G401 (cell line): ENCODE results near the gene MRPS30. TPM values are rescaled to one million over a fixed set of nuclear protein-coding genes. Genes with fewer than 3 reads are reported as not detected.
"Not testable (repeated sequence)": the region's sequence is repeated elsewhere in the genome, so short reads cannot be mapped to it uniquely, and the experiment has no call there.

ENCODE experiments used
- DNase-seq: peaks from one replicate; pipeline ENCODE4 v3.0.0-alpha.2; 2015; ENCODE audit warnings: low spot score
- in situ Hi-C: cut with HindIII; loops from 2 replicates; pipeline ENCODE4 v1.10.0; 2016; ENCODE audit warnings: low sequenced_read_pairs, mixed read lengths
- total RNA-seq: library from RNA; depleted of rRNA; stranded (reverse); fragments of >200 nt; shearing (Covaris generic); gene quantifications from 2 replicates; pipeline ENCODE4 v1.2.3, GENCODE V29; 2014; rRNA removed

The MRPS30 gene
- total RNA-seq = 38.0 and 42.8 TPM in 2 replicates

DNA sequence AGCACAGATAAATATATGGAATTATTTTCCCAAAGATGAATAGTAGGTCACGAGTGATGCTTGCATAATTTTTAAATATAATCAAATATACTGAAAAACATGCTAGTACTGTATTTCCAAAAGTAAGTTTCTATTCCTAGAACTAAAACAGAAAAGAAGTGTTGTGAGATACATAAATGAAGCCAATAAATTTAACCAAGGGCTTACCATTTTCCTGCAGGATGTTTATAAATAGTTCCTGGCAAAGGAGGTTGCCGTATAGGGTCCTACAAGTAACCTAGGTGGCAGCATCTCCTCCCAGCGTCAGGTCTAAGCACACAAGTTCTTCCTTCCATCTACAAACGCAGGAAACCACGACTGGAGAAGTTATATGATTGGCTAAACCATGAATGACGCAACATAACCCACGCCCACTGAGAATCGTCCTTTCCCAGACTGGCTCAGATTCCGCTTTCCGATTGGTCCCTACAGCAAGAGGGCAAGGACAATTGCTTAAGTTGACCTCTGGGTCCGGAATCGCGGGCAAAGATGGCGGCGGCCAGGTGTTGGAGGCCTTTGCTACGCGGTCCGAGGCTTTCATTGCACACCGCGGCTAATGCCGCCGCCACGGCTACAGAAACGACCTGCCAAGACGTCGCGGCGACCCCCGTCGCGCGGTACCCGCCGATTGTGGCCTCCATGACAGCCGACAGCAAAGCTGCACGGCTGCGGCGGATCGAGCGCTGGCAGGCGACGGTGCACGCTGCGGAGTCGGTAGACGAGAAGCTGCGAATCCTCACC, at the start of gene MRPS30:
MRPS30 (plus strand) TSS at position 513 of the 780 bp plus-strand sequence; CDS start at position 529, 16 bp downstream.
- in situ Hi-C loops = no loop called here
- peak; percentile 100 for DNase-seq

- DNase-seq = no peak
- in situ Hi-C loops = no loop called here
Measured at GRCh38 chr5:44769200-44769876, 39.4 kb upstream of the MRPS30 start.

DNA sequence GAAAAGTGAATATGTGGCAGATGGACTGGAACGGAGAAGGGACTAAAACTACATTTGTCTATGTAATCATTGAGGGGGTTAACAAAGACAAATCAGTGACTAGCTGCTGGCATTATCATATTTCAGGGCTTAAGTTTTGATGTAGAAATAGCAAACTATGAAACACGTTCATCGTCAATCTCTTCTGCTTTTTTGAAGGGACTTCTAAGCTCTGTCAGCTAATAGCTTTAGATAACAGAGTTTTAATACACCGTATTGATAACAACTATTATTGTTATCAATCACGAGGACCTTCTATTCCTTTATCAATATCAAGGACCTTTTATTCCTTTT, 38.9 kb upstream of the MRPS30 start:
- in situ Hi-C loops = no loop called here
- no peak for DNase-seq

DNA sequence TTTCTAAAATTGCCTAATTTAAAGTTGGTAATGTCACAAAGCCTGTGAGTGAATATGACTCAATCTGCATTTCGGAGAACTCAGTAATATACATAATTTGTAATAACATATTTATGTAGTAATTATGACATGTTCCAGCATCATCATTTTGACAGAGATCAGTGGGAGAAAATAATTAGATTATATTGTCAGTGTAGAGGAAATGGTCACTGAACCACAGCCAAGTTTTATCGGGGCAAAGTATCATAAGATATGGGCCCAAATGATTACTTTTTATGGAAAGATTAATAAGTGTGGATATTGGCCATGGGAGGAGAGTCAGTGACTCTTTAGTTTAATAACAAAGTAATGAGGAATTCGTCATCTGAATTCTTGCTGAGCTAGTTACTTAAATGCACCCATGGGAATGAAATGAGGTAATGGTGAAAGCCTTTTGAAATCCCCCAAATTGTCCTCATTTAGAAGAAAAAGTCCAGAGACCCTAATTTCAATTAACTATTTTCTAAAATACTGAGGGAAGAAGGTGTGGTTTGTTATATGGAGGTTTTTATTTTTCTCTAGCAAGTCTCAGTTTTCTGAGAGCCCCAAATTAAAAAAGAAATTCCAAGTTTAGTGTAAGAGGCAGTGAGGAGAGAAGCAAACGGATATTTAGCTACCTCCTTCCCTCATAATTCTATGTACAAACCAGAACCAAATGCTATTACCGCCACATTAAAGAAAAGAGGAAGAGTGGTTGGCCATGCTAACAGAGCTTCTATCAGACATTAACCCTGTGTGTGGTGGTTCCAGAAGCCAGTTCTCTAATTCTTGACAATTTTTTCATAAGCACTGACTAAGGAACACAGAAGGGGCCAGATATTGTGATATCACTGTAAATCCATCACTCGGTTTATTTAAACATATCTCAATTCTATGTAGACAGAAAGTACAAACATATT, 37.7 kb upstream of the MRPS30 start:
- in situ Hi-C loops = no loop called here
- DNase-seq = no peak

DNA sequence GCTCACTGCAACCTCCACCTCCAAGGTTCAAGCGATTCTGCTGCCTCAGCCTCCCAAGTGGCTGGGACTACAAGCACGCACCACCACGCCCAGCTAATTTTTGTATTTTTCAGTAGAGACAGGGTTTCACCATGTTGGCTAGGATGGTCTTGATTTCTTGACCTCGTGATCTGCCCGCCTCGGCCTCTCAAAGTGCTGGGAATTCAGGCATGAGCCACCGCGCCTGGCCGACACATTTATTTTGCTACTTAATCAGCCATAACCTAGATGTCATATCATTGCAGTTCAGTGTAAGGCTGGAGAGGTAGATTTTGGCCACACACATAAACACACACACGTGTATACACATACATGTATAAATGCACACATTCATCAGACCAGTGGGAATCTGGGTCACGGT, 36.4 kb upstream of the MRPS30 start:
- DNase-seq, in situ Hi-C loops: not testable (repeated sequence)

DNA sequence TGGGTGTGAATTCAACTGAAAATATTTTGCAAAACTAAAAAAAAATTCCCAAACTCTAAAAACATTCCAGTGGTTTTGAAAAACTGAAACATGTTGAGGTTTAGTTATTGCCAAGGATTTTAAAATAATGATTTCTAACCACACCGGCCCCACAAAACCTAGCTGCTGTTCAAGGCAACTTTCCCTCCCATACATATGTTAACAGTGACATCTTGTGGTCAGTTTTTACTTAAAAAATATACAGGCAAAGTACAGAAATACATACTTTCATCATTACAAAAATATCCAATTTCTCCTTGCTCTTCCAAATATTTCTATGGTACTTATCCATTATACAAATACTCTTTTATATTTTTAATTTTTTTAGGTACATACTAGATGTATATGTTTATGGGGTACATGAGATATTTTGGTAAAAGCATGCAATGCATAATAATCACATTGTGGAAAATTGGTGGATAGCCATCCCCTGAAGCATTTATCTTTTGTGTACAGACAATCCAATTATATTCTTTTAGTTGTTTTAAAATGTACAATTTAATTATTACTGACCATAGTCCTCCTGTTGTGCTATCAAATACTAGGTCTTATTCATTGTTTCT, 34.4 kb upstream of the MRPS30 start:
- peak; percentile 63 for DNase-seq
- in situ Hi-C loops = no loop called here

- in situ Hi-C loops = no loop called here
- no peak for DNase-seq
Measured at GRCh38 chr5:44779167-44779566, 29.6 kb upstream of the MRPS30 start.

DNA sequence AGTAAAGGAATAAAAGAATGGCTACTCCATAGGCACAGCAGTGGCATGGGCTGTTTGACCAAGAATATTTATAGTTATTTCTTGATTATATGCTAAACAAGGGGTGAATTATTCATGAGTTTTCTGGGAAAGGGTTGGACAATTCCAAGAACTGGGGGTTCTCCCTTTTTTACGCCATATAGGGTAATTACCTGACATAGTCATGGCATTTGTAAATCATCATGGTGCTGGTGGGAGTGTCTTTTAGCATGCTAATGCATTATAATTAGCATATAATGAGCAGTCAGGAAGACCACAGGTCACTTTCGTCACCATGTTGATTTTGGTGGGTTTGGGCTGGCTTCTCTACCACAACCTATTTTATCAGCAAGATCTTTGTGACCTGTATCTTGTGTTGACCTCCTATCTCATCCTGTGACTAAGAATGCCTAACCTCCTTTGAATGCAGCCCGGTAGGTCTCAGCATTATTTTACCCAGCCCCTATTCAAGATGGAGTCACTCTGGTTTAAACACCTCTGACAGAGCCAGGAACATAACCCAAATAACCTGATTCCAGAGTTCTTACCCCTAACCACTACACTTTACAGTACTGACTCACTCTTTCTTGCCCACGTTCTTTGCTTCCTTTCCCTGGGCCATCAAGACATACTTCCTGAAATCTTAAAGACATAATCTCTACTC, 25.0 kb upstream of the MRPS30 start:
- in situ Hi-C loops = no loop called here
- no peak for DNase-seq

DNA sequence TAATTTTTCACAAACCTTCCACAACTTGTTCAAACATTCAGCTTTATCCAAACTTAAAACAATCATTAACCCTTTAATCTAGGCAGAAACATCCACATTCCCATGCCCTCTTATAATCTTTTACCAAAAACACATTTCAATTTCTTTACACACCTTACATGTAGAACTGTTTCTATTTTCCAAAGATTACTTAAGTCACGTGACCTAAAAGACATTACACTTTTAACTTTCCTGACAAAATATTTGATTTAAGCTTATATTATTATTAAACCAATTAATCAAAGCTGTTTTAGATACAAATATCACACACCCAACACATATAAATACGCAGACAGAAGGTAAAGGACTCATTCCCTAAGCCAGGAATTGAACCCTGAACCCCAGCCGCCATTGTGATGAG, 21.0 kb upstream of the MRPS30 start:
- in situ Hi-C loops = no loop called here

DNA sequence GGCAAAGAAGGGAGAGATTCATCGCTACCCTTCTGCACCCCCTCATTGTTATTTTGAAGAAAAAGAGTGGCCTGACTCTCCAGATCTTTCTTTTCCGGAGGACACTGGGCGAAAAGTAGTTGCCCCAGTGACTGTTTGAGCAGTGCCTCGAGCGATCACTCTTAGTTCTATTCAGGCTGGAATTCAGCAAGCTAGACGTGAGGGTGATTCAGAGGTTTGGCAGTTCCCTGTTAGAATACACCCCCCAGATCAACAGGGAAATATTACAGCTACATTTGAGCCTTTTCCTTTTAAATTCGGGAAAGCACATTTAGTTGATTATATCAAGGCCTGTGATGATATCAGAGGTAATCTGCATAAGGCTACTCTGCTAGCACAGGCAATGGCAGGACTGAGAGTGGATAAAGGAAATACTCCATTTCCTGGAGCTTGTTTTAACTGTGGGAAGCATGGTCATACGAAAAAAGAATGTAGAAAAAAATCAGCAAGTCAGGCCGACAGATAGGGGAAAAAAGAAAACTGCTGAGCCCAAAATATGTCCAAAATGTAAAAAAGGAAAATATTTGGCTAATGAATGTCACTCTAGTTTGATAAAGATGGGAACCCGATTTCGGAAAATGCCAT, 19.3 kb upstream of the MRPS30 start:
- in situ Hi-C loops, DNase-seq: not testable (repeated sequence)

More for the DNA sequence above, 21.0 kb upstream of the MRPS30 start:
- no peak for DNase-seq

DNA sequence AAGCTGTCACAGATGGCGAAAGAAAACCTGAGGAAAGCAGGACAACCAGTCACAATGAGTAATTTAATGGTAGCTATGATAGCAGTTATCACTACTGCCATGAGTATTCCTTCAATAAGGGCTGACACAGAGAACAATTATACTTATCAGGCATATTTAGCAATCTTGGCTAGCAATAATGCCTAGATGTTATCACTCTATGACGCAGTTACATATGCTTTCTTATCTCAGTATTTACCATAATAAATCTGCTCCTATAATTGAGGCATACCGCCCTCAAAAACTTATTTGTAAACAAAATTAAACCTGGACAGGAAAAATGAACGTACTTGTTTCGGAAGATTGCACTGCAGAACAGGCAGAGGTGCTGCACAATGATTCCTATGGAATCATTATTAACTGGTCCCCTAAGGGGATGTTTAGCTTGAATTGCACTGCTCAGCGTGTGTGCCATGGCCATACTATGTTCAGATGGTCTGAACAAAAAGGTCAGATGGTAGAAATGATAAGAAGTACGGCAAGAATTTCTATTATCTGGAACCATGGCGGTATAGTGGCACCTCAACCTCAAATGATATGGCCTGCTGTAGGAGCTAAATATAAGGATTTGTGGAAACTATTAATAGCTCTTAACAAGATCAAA, 16.6 kb upstream of the MRPS30 start:
- DNase-seq, in situ Hi-C loops: not testable (repeated sequence)

DNA sequence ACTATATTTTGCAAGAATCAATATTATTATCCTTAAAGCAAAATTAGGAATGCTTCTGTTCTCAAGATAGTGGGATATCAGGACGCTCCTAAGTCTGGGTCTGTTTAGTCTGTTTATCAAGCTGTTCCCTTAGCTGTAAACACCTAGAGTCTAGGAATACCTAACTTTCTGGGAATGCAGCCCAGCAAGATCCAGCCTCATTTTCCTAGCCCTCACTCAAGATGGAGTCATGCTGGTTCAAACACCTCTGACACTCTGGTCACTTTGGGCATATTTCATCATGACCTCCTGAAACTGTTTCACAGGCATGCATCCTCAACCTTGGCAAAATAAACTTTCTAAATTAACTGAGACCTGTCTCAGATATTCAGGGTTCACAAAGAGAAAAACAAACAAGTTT, 14.4 kb upstream of the MRPS30 start:
- DNase-seq = no peak
- in situ Hi-C loops = no loop called here

GRCh38 chr5:44795496-44795895, 13.3 kb upstream of the MRPS30 start:
- in situ Hi-C loops = no loop called here
- DNase-seq = no peak

- DNase-seq = no peak
- in situ Hi-C loops = no loop called here
Measured at GRCh38 chr5:44797841-44798240, 10.9 kb upstream of the MRPS30 start.

DNA sequence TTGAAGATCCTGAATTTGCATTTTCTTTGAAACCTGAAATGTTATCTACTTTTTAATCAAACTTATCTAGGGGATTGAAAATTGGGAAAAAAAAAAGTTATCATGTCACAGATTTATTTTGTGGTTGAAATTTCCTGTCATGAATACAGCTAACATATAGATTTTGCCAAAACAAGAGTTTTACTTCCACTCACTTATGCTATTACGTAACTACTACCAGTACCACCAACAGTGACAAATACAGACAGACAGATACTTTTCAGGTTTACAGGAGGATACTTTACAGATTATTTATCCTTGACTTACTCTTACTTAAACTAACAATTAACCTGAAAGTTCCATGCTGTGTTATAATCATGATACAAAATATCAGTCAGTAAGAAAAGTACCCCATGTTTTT, 6.8 kb upstream of the MRPS30 start:
- DNase-seq = no peak
- in situ Hi-C loops = no loop called here

GRCh38 chr5:44806608-44807007, 2.1 kb upstream of the MRPS30 start:
- in situ Hi-C loops = no loop called here

DNA sequence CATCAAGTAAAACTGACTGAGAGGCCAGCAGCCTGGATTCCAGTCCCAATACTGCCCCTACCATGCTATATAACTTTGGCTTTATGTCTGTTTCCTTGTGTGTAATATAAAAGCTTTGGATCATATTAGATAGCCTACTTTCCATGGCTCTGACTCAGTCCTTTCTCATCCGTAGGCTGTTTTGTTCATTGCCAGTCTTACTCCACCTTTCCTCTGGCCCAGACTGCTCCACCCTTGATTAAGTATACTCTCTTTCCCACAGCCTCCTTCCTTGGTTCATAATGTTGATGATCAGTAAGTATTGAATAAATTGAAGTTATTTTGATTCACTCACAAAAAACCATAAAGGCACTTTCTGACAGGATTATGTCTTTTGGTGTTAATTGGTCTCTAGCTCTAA, 1.5 kb upstream of the MRPS30 start:
- peak; percentile 14 for DNase-seq
- in situ Hi-C loops = no loop called here

More at GRCh38 chr5:44806608-44807007, 2.1 kb upstream of the MRPS30 start:
- DNase-seq = no peak
